HepG2 (cell line): ENCODE results near the gene DRAXIN. TPM values are rescaled to one million over a fixed set of nuclear protein-coding genes. Genes with fewer than 3 reads are reported as not detected.

Experiments
- ATAC-seq: fragments of 200-7000 bp; cut with Tn5 transposase; 3 replicates; pipeline ENCODE4 v1.9.1; 2020; ENCODE audit warnings: mild to moderate bottlenecking, moderate library complexity
- BruUV-seq: library from RNA; stranded (reverse); fragments of 400-500 nt; replicated peaks from 2 replicates; lab custom pipeline; 2021; lab: Mats Ljungman, UMichigan
- CTCF ChIA-PET: fragments of 300-600 bp; formaldehyde crosslinking; extraction: SDS; loops from one replicate; lab custom pipeline; 2021; ENCODE audit warnings: low total read pairs, inconsistent platforms, low intra/inter-chr PET ratio; lab: Yijun Ruan, JAX
- POLR2A ChIA-PET: fragments of 350-600 bp; sonication (Branson Sonifier 250); formaldehyde crosslinking; loops from one replicate; lab custom pipeline; 2020; ENCODE audit warnings: antibody characterized with exemption, inconsistent platforms; lab: Yijun Ruan, JAX
- DNase-seq: peaks from one replicate; pipeline ENCODE4 v3.0.0-alpha.2; 2015; ENCODE audit warnings: low spot score
- FAIRE-seq: peaks from 3 replicates; lab custom pipeline; 2011; peaks lifted over from hg19 to GRCh38; lab: Jason Lieb, UNC
- H2AFZ ChIP-seq: one replicate; pipeline ENCODE4 v1.6.1; 2011; ENCODE audit warnings: low read length, inconsistent platforms
- H3K27ac ChIP-seq: fragments of 300-600 bp; 3 replicates; pipeline ENCODE4 v1.8.0; 2011; ENCODE audit warnings: mixed run types, mild to moderate bottlenecking, mixed read lengths, low read length, inconsistent platforms; ENCODE audit not compliant: insufficient read depth; ENCODE audit errors: extremely low read length
- H3K27me3 ChIP-seq, 2 experiments: fragments of 200-600 bp in 1 of 2; 2 replicates in 1 of 2; 3 replicates in 1 of 2; pipeline versions ENCODE4 v1.6.0 to v1.8.0; 2011; ENCODE audit warnings: low read length in 2 of 2, mild to moderate bottlenecking in 2 of 2, moderate library complexity in 2 of 2, inconsistent platforms in 1 of 2; ENCODE audit not compliant: insufficient read depth in 2 of 2, control insufficient read depth in 1 of 2
- H3K36me3 ChIP-seq, 2 experiments: fragments of 200-600 bp in 1 of 2; replicated peaks in 1 of 2; 2 replicates in 1 of 2; 3 replicates in 1 of 2; pipeline versions ENCODE4 v1.5.1 to v1.8.0; 2011; ENCODE audit warnings: low read length in 2 of 2, inconsistent platforms in 1 of 2; ENCODE audit not compliant: insufficient read depth in 2 of 2, control insufficient read depth in 1 of 2
- H3K4me1 ChIP-seq: 2 replicates; pipeline ENCODE4 v1.5.1; 2012; ENCODE audit warnings: low read length, inconsistent platforms; ENCODE audit not compliant: insufficient read depth
- H3K4me2 ChIP-seq: 2 replicates; pipeline ENCODE4 v1.6.0; 2011; ENCODE audit warnings: low read depth, low read length, inconsistent platforms
- H3K4me3 ChIP-seq, 3 experiments: fragments of 200-600 bp in 1 of 3; sonication (generic), shearing (Covaris generic) in 1 of 3; replicated peaks in 1 of 3; 2 replicates each; pipeline ENCODE4 v1.5.1; 2011 to 2016; ENCODE audit warnings: low read length in 3 of 3, inconsistent platforms in 2 of 3, low read depth in 2 of 3, mild to moderate bottlenecking in 2 of 3, control low read depth in 1 of 3, mixed read lengths in 1 of 3; ENCODE audit not compliant: insufficient read depth in 1 of 3
- H3K79me2 ChIP-seq: one replicate; pipeline ENCODE4 v1.6.1; 2011; ENCODE audit warnings: low read length, inconsistent platforms; ENCODE audit not compliant: insufficient read depth
- H3K9ac ChIP-seq: 2 replicates; pipeline ENCODE4 v1.6.0; 2011; ENCODE audit warnings: mild to moderate bottlenecking, low read depth, low read length, inconsistent platforms; ENCODE audit not compliant: insufficient read depth
- H3K9me3 ChIP-seq: 2 replicates; pipeline ENCODE4 v1.5.1; 2012; ENCODE audit warnings: mild to moderate bottlenecking, low read length
- H4K20me1 ChIP-seq: 2 replicates; pipeline ENCODE4 v1.6.0; 2011; ENCODE audit warnings: inconsistent platforms, mild to moderate bottlenecking, low read length, moderate library complexity; ENCODE audit not compliant: insufficient read depth
- GTF2F1 ChIP-seq: fragments of 150-350 bp; IDR thresholded peaks from 2 replicates; pipeline ENCODE4 v1.6.1; 2014; ENCODE audit warnings: low read length
- LCORL ChIP-seq, 2 experiments: fragments of 450-650 bp in 1 of 2; sonication (generic) in 1 of 2; formaldehyde crosslinking in 1 of 2; IDR thresholded peaks; 2 replicates each; pipeline versions ENCODE4 v1.5.0 to v1.6.1; 2017 to 2020; ENCODE audit warnings: antibody characterized with exemption in 1 of 2, missing genetic modification reagents in 1 of 2
- MAFK ChIP-seq, 2 experiments: IDR thresholded peaks in 1 of 2; conservative IDR thresholded peaks in 1 of 2; 2 replicates each; pipeline ENCODE4 v1.6.1; 2011; ENCODE audit warnings: improper control_type of control experiment in 2 of 2, low read length in 2 of 2
- NR1H2 ChIP-seq: sonication (generic); formaldehyde crosslinking; IDR thresholded peaks from 2 replicates; pipeline ENCODE4 v1.8.1; 2022; ENCODE audit warnings: low read depth, missing genetic modification reagents, borderline replicate concordance
- RBFOX2 ChIP-seq: fragments of 200-400 bp; formaldehyde crosslinking; IDR thresholded peaks from 2 replicates; pipeline ENCODE4 v1.6.1; 2017; ENCODE audit warnings: low read depth, mild to moderate bottlenecking, low read length
- RXRB ChIP-seq: IDR thresholded peaks from 2 replicates; pipeline ENCODE4 v1.6.1; 2016; ENCODE audit warnings: borderline replicate concordance, missing genetic modification reagents, missing compliant biosample characterization
- ZNF224 ChIP-seq: sonication (generic); formaldehyde crosslinking; IDR thresholded peaks from 2 replicates; pipeline ENCODE4 v1.5.0; 2020; ENCODE audit warnings: mild to moderate bottlenecking, missing genetic modification reagents
- WGBS: methylation state at CpG from one replicate; pipeline ENCODE4 v1.1.6; 2017; ENCODE audit warnings: low lambda C conversion rate; 5-methylcytosine and 5-hydroxymethylcytosine counted together
- in situ Hi-C: cut with HindIII; loops from 2 replicates; pipeline ENCODE4 v1.10.0; 2017; ENCODE audit warnings: low pct_unique_long_range_greater_than_20kb; ENCODE audit not compliant: extremely low pct_ligation_motif_present
- intact Hi-C: fragments of 100-400 bp; cut with micrococcal nuclease; formaldehyde crosslinking; loops from one replicate; pipeline ENCODE4 v1.10.0; 2022; ENCODE audit not compliant: unreplicated experiment
- polyA plus RNA-seq, 8 experiments: library from polyadenylated mRNA; depleted of rRNA in 3 of 8; stranded (reverse) in 7 of 8; unstranded in 1 of 8; fragments of >200 nt; fragmentation: Illumina TruSeq in 4 of 8; extraction: Trizol in 4 of 8; gene quantifications; 2 replicates each; pipeline versions ENCODE4 v1.2.1 to v1.2.3, GENCODE V29; 2011 to 2016; ENCODE audit warnings: low read depth in 4 of 8, missing spikeins in 1 of 8, mixed read lengths in 1 of 8; ENCODE audit not compliant: insufficient read depth in 1 of 8
- total RNA-seq, 5 experiments: library from RNA; depleted of rRNA; stranded (reverse); fragments of >200 nt; fragmentation: Illumina TruSeq; extraction: Trizol; gene quantifications; 2 replicates each; pipeline ENCODE4 v1.2.3, GENCODE V29; 2016; ENCODE audit warnings: low read depth in 1 of 5
- TF ChIP-seq, protein P1 (sequence below): sonication (generic); formaldehyde crosslinking; IDR thresholded peaks from 2 replicates; pipeline ENCODE4 v1.5.1; 2020; ENCODE audit warnings: missing genetic modification reagents, mild to moderate bottlenecking, borderline replicate concordance

DRAXIN gene
- total and polyA plus RNA-seq, 2 of the 13 experiments (the other 11 are each of a cell fraction or from before 2014, with no cell fraction given) = 0.02 TPM; not detected in 1

DNA sequence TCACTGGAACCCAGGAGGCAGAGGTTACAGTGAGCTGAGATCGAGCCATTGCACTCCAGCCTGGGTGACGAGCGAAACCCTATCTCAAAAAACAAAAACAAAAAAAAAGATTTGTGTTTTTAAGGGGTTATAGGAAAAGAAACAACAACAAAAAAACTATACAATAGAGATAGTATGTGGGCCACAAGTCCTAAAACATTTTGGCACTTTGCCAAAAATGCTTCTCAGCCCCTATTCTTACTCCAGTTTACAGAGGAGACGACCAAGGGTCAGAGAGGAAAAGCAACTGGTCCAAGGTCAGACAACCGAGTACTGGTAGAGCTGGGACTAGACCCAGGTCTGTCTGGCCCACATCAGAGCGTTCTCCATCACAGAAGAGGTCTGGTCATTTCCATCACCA, 33.9 kb upstream of the DRAXIN start:
- in situ Hi-C loops = no loop called here
- BruUV-seq = no TSS peak

DNA sequence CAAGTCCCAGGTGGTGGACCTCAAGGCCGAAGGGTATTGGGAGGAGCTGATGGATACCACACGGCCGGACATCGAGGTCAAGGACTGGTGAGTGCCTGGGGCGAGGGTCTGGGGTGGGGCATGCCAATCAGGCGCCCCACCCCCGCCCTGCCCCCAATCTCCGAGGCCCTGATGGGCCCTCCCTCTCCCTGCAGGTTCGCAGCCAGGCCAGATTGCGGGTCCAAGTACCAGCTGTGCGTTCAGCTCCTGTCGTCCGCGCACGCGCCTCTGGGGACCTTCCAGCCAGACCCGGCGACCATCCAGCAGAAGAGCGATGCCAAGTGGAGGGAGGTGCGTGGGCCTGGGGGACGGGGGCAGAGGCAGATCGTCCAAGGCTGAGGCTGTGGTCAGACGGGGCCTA, 33.0 kb upstream of the DRAXIN start:
- Histone ChIP-seq H3K79me2 (no peaks in the 10 kb centered on the region), H3K4me2 (no peak overlapping the region), H4K20me1 (no peaks in the 10 kb centered on the region), H2AFZ (no peak overlapping the region), H3K9me3 (no peaks in the 10 kb centered on the region), H3K9ac (no peak overlapping the region), H3K36me3 (peaks cover 7 to 16% of the 10 kb centered on the region in 2 experiments)
- intact Hi-C loops = no loop called here
- DNase-seq (no peak), FAIRE-seq (no peak)
- in situ Hi-C loops = no loop called here
- POLR2A ChIA-PET = interaction anchor here (0.7 kb wide), 1 partner anchor 22 kb away, joined by 3 read pairs; no protein-coding TSS in a partner anchor
- BruUV-seq = no TSS peak
- WGBS = 99% methylated on average over 10 of the region's 23 CpGs
- TF ChIP-seq MAFK (conservative IDR thresholded peaks at IDR 0.05 in 1 of 2, IDR thresholded peaks at IDR 0.05 in 1 of 2; ENCODE audit: low read length in 2 of 2) = no peak
- TF ChIP-seq RBFOX2 = peak; percentile 42; the same call in 1 of the 2 replicates
- TF ChIP-seq NR1H2 (CRISPR knock-in tag) = no peak
- TF ChIP-seq, all 625 proteins: peak for 1
- Histone ChIP-seq H3K4me3 (no peak overlapping the region), H3K4me1 (peaks cover 22% of the 10 kb centered on the region), H3K27ac (no peak overlapping the region), H3K27me3 (no peaks in the 10 kb centered on the region; a peak in 1 of 5 replicates)
- no peak for ATAC-seq
- CTCF ChIA-PET = no interaction called here

More for the DNA sequence above, 33.9 kb upstream of the DRAXIN start:
- no peak for ATAC-seq
- H3K36me3 ChIP-seq = peaks cover 7 to 16% of the 10 kb centered on the region in 2 experiments
- H3K79me2 ChIP-seq = peaks cover 6% of the 10 kb centered on the region
- H3K9ac ChIP-seq = no peak overlapping the region
- ChIA-PET POLR2A (no interaction called here), CTCF (no interaction called here)
- H3K4me1 ChIP-seq = peaks cover 26% of the 10 kb centered on the region
- no peak overlapping the region for H3K4me3 ChIP-seq
- no peak overlapping the region for H2AFZ ChIP-seq
- H3K9me3 ChIP-seq = no peaks in the 10 kb centered on the region
- intact Hi-C loops = no loop called here
- DNase-seq = no peak
- H4K20me1 ChIP-seq = no peaks in the 10 kb centered on the region; the same call in 1 of the 2 replicates
- no peaks in the 10 kb centered on the region for H3K27me3 ChIP-seq
- TF ChIP-seq, protein P1, sequence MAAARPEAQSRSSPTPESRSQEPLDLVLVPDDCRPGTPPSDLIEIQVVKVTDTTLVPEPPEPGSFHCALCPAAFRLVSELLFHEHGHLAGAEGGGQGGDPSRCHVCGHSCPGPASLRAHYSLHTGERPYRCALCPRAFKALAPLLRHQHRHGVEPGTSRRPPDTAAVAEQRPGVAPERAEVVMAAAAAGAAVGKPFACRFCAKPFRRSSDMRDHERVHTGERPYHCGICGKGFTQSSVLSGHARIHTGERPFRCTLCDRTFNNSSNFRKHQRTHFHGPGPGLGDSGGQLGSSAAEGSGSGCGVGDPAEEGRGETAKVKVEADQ (CRISPR knock-in tag) = no peak
- TF ChIP-seq LCORL (IDR thresholded peaks at IDR 0.05) (peak; percentile 98), LCORL (CRISPR knock-in tag; IDR thresholded peaks at IDR 0.05) (no peak), RXRB (no peak), ZNF224 (CRISPR knock-in tag) (no peak), GTF2F1 (peak; percentile 51; the same call in 1 of the 2 replicates)
- H3K27ac ChIP-seq = no peak overlapping the region
- FAIRE-seq = no peak
- H3K4me2 ChIP-seq = no peak overlapping the region
- WGBS = 72% methylated on average over 6 of the region's 6 CpGs
